Activated CD8-positive, alpha-beta memory T cell treated with anti-CD3 and anti-CD28 coated beads, Interleukin-2, amount 10 ng/mL, durations not matched to agents 7 days and 5 days (primary cell): Measurements from ENCODE around the gene PHAX. TPM values are rescaled to one million over a fixed set of nuclear protein-coding genes. Genes with fewer than 3 reads are reported as not detected.

Experiments
- ATAC-seq: fragments of 150-1000 bp; cut with Tn5 transposase; one replicate; pipeline ENCODE4 v1.10.0; 2021; ENCODE audit warnings: moderate library complexity
- CTCF ChIA-PET: fragments of 350-600 bp; sonication (Branson Sonifier 250); formaldehyde crosslinking; loops from one replicate; lab custom pipeline; 2021; ENCODE audit warnings: antibody characterized with exemption; lab: Charles Lee
- DNase-seq: peaks from one replicate; pipeline ENCODE4 v3.0.0-alpha.2; 2020
- H3K27ac Mint-ChIP-seq: one replicate; pipeline ENCODE4 v1.8.0; 2021; ENCODE audit warnings: mild to moderate bottlenecking, mixed read lengths
- H3K27me3 Mint-ChIP-seq: one replicate; pipeline ENCODE4 v1.8.0; 2021; ENCODE audit warnings: mixed read lengths
- H3K36me3 Mint-ChIP-seq: one replicate; pipeline ENCODE4 v1.8.0; 2021; ENCODE audit warnings: mild to moderate bottlenecking, mixed read lengths
- H3K4me1 Mint-ChIP-seq: one replicate; pipeline ENCODE4 v1.8.0; 2021; ENCODE audit warnings: mixed read lengths
- H3K4me3 Mint-ChIP-seq: one replicate; pipeline ENCODE4 v1.8.0; 2021; ENCODE audit warnings: mild to moderate bottlenecking, moderate library complexity, mixed read lengths
- H3K9me3 Mint-ChIP-seq: one replicate; pipeline ENCODE4 v1.8.0; 2022; ENCODE audit warnings: low read depth, mixed read lengths
- total RNA-seq, 2 experiments: library from RNA; stranded (reverse); gene quantifications; one replicate each; pipeline ENCODE4 v1.2.3, GENCODE V29; 2021

The PHAX gene
- total RNA-seq, 2 experiments from 2014 or later, result 35.6 to 47.1 TPM

GRCh38 chr5:126676195-126676624 lies 75.5 kb downstream of the PHAX start:
- Mint-ChIP-seq H3K9me3 (peaks cover 3% of the 10 kb centered on the region), H3K36me3 (peaks cover 3% of the 10 kb centered on the region), H3K27ac (peak overlapping the region; percentile 50), H3K4me3 (no peak overlapping the region), H3K4me1 (peaks cover 24% of the 10 kb centered on the region), H3K27me3 (no peaks in the 10 kb centered on the region)
- DNase-seq (peak; percentile 81), ATAC-seq (peak; percentile 88)
- CTCF ChIA-PET, result interaction anchor here (0.6 to 16.9 kb wide), 17 partner anchors 9 to 355 kb away, joined by 3 to 251 read pairs (median 4); partner anchors contain the start of gene LMNB1

Other genes with a start within 250 kb of the PHAX start
- gene GRAMD2B, start 177.5 kb upstream of the PHAX start, total RNA-seq, result 1 to 10 TPM; 4.3 to 7.2 TPM
- gene ALDH7A1, start 5.7 kb upstream of the PHAX start, total RNA-seq, result 1 to 10 TPM; 2.6 to 2.8 TPM
- 100 to 1,000 TPM; 323 to 364 TPM for gene LMNB1, start 176.2 kb downstream of the PHAX start, total RNA-seq